Astrocyte of the spinal cord (primary cell): Measurements from ENCODE around the gene ZSCAN26.

Experiments used
- DNase-seq: peaks from one replicate; pipeline ENCODE4 v3.0.0; 2011; ENCODE audit warnings: low read depth, low spot score
- H3K4me3 ChIP-seq: 2 replicates; pipeline ENCODE4 v1.5.1; 2011; ENCODE audit warnings: low read depth, mild to moderate bottlenecking, low read length, moderate library complexity
- CTCF ChIP-seq: IDR thresholded peaks from 2 replicates; pipeline ENCODE4 v1.5.1; 2012; ENCODE audit warnings: low read depth, mild to moderate bottlenecking, low read length, inconsistent platforms
- in situ Hi-C: cut with HindIII; loops from 2 replicates; pipeline ENCODE4 v1.10.0; 2017; ENCODE audit warnings: low sequenced_read_pairs

The ZSCAN26 gene

GRCh38 chr6:28267695-28268059, 734 bp downstream of the ZSCAN26 start:
- in situ Hi-C loops = no loop called here
- no peak for DNase-seq
- TF ChIP-seq CTCF = no peak
- peak overlapping the region; percentile 73 for H3K4me3 ChIP-seq

GRCh38 chr6:28269492-28269891, 2.5 kb downstream of the ZSCAN26 start:
- TF ChIP-seq CTCF = no peak
- in situ Hi-C loops = no loop called here
- H3K4me3 ChIP-seq = no peak overlapping the region
- DNase-seq = peak; percentile 89

- TF ChIP-seq CTCF = no peak
Measured at GRCh38 chr6:28274888-28275287, 7.9 kb downstream of the ZSCAN26 start.

GRCh38 chr6:28277746-28278145, 10.8 kb downstream of the ZSCAN26 start:
- in situ Hi-C loops = no loop called here
- H3K4me3 ChIP-seq = no peak overlapping the region
- no peak for TF ChIP-seq CTCF
- DNase-seq = no peak

More at GRCh38 chr6:28274888-28275287, 7.9 kb downstream of the ZSCAN26 start:
- no peak for DNase-seq
- in situ Hi-C loops = no loop called here
- no peak overlapping the region for H3K4me3 ChIP-seq

DNA sequence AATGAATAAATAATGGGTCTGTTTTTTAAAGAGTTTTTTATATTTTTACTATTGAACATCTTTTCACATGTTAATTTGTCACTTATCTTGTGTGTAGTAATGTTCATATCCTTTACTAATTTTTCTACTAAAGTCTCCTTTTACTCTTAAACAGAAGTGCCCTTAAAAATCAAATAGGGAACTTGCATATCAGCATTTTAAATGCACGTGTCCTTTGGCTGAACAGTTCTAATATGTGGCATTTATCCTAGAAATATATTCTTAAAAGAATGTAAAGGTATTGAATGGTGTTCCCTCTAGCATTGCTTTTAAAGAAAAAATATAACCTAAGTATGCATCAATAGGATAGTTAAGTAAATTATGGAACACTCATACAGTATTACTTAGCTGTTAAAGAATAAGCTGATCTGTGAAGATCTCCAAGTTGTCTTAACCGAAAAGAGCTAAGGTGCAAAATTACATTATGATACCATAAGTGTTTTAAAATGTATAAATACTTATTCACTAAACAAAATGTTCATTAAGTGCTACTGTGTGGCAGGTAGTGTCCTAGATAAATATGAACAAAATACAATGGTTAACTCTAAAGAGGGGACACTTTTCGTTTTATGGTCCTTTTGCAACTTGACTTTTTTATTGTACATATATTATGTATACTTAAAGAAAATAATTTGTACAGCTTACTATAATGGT, 13.8 kb downstream of the ZSCAN26 start:
- TF ChIP-seq CTCF = no peak
- no peak for DNase-seq
- H3K4me3 ChIP-seq = peak overlapping the region; percentile 66
- in situ Hi-C loops = no loop called here

DNA sequence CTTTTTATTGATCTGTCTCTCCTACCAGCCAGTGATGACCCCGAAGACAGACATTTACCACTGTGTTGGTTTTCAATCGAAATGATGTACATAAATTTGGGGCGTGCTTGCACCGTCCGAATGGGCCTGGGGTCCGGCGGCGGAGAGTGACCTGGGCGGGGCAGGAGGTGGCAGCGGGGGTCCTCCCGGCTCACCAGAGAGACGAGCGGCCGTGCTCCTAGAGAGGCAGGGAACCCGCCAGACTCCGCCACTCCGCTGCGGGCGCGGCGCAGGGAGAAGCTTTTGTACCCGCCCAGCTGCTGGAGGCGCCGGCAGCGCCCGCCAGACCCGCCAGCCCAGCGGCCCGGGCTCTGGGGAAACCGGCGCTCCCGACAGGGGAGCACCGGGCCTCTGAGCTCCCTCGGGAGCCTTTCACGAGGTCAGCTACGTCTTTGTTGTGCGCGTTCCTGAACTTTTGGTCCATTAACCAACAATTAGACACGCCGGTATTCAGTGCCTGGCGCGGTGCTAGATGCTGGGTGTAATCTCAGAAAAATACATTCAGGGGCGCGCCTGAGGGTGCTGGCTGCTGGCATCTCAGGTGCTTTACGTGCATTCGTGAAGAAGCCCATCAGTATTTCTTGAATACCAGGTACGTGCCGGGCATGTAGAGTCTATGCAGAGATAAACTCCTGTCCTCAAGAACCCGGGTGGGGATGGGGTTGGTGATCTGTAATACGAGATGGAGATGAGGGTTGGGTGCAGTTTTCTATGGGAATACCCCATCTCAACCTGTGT, 14.5 kb downstream of the ZSCAN26 start, which contains the start of gene PGBD1:
TSS of gene PGBD1 (plus strand) at position 285 of the 777 bp plus-strand sequence. CDS start 2,242 bp downstream, outside the sequence.
- H3K4me3 ChIP-seq = peak within 1 kb of the TSS; percentile 66
- in situ Hi-C loops = no loop called here
- DNase-seq = peak; percentile 78
- TF ChIP-seq CTCF = no peak
